Measurements from ENCODE around the gene SPATA13.

- no peak for TF ChIP-seq EZH2phosphoT487 (IDR thresholded peaks at IDR 0.05; ENCODE audit: insufficient read depth, low read depth)
- no peak for TF ChIP-seq EZH2 (IDR thresholded peaks at IDR 0.05; ENCODE audit: insufficient read depth, poor library complexity, severe bottlenecking)
Measured at GRCh38 chr13:24159357-24159756, 1.2 kb upstream of the SPATA13 start.

Measured in GM23248 (cell line).